GM12865 (cell line): ENCODE data around the gene SS18.

ENCODE experiments used
- DNase-seq: peaks from one replicate; pipeline ENCODE4 v3.0.0; 2010; ENCODE audit warnings: low read depth
- H3K4me3 ChIP-seq: 2 replicates; pipeline ENCODE4 v1.5.1; 2011; ENCODE audit warnings: mild to moderate bottlenecking, low read depth, low read length, control low read depth
- CTCF ChIP-seq: IDR thresholded peaks from 2 replicates; pipeline ENCODE4 v1.5.1; 2011; ENCODE audit warnings: low read length, control low read depth, low read depth, inconsistent platforms; ENCODE audit not compliant: insufficient read depth; ENCODE audit errors: missing control alignments

SS18 gene

GRCh38 chr18:26034850-26035497, 55.4 kb downstream of the SS18 start:
- TF ChIP-seq CTCF: no peak
- H3K4me3 ChIP-seq: no peak overlapping the region
- no peak for DNase-seq

- H3K4me3 ChIP-seq: no peak overlapping the region
- TF ChIP-seq CTCF: no peak
- DNase-seq: no peak
Observed at GRCh38 chr18:26022585-26022984, 67.8 kb downstream of the SS18 start.

GRCh38 chr18:26021061-26021754, 69.2 kb downstream of the SS18 start:
- no peak overlapping the region for H3K4me3 ChIP-seq

GRCh38 chr18:26017929-26018328, 72.5 kb downstream of the SS18 start:
- peak; percentile 11 for DNase-seq
- TF ChIP-seq CTCF: no peak
- H3K4me3 ChIP-seq: no peak overlapping the region

More at GRCh38 chr18:26021061-26021754, 69.2 kb downstream of the SS18 start:
- no peak for DNase-seq
- TF ChIP-seq CTCF: no peak

GRCh38 chr18:26014462-26014861, 76.0 kb downstream of the SS18 start:
- no peak for DNase-seq
- no peak overlapping the region for H3K4me3 ChIP-seq
- TF ChIP-seq CTCF: no peak

GRCh38 chr18:26008619-26009018, 81.8 kb downstream of the SS18 start:
- no peak for TF ChIP-seq CTCF
- no peak overlapping the region for H3K4me3 ChIP-seq
- DNase-seq: no peak
